ENCODE data around the gene SNRPA. TPM values are rescaled to one million over a fixed set of nuclear protein-coding genes. Genes with fewer than 3 reads are reported as not detected.

SNRPA gene
- total RNA-seq, 1 experiment from 2014 or later = 160 TPM

GRCh38 chr19:40733149-40733548 is 17.9 kb upstream of the SNRPA start:
- no peaks in the 10 kb centered on the region for H3K27me3 Mint-ChIP-seq (ENCODE audit: insufficient read depth, unreplicated experiment)
- no peak for DNase-seq (ENCODE audit: unreplicated experiment)
- H3K27ac Mint-ChIP-seq (ENCODE audit: low read depth, unreplicated experiment) = no peak overlapping the region
- CTCF ChIA-PET = interaction anchor here (0.6 to 1.3 kb wide), 5 partner anchors 11 to 240 kb away, joined by 3 to 7 read pairs (median 3); no protein-coding TSS in a partner anchor
- intact Hi-C loops (cut with micrococcal nuclease) = no loop called here
- H3K9me3 Mint-ChIP-seq (ENCODE audit: unreplicated experiment) = no peaks in the 10 kb centered on the region
- peaks cover 7% of the 10 kb centered on the region for H3K4me1 Mint-ChIP-seq (ENCODE audit: insufficient read depth, unreplicated experiment)
- TF ChIP-seq, protein P1, sequence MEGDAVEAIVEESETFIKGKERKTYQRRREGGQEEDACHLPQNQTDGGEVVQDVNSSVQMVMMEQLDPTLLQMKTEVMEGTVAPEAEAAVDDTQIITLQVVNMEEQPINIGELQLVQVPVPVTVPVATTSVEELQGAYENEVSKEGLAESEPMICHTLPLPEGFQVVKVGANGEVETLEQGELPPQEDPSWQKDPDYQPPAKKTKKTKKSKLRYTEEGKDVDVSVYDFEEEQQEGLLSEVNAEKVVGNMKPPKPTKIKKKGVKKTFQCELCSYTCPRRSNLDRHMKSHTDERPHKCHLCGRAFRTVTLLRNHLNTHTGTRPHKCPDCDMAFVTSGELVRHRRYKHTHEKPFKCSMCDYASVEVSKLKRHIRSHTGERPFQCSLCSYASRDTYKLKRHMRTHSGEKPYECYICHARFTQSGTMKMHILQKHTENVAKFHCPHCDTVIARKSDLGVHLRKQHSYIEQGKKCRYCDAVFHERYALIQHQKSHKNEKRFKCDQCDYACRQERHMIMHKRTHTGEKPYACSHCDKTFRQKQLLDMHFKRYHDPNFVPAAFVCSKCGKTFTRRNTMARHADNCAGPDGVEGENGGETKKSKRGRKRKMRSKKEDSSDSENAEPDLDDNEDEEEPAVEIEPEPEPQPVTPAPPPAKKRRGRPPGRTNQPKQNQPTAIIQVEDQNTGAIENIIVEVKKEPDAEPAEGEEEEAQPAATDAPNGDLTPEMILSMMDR (IDR thresholded peaks at IDR 0.05; ENCODE audit: unreplicated experiment) = no peak
- peaks cover 99% of the 10 kb centered on the region for H3K36me3 Mint-ChIP-seq (ENCODE audit: insufficient read depth, unreplicated experiment)
- POLR2A ChIA-PET = interaction anchor here (0.9 to 4.2 kb wide), 6 partner anchors 9 to 17 kb away, joined by 3 to 23 read pairs (median 4); partner anchors contain the start of genes ACTMAP and SNRPA
- no TSS peak for BruUV-seq (replicated peaks)
- no peak overlapping the region for H3K4me3 Mint-ChIP-seq (ENCODE audit: unreplicated experiment)

- ChIA-PET POLR2A (interaction anchor here (1.2 to 4.2 kb wide), 4 partner anchors 11 to 19 kb away, joined by 5 to 23 read pairs (median 8); partner anchors contain the start of genes ACTMAP, COQ8B, ITPKC and SNRPA), CTCF (interaction anchor here (1.1 kb wide), 1 partner anchor 15 kb away, joined by 3 read pairs; no protein-coding TSS in a partner anchor)
- H3K27me3 Mint-ChIP-seq (ENCODE audit: insufficient read depth, unreplicated experiment) = no peaks in the 10 kb centered on the region
- peaks cover 7% of the 10 kb centered on the region for H3K4me1 Mint-ChIP-seq (ENCODE audit: insufficient read depth, unreplicated experiment)
- DNase-seq (ENCODE audit: unreplicated experiment) = no peak
- no peaks in the 10 kb centered on the region for H3K9me3 Mint-ChIP-seq (ENCODE audit: unreplicated experiment)
- BruUV-seq (replicated peaks) = no TSS peak
- peaks cover 99% of the 10 kb centered on the region for H3K36me3 Mint-ChIP-seq (ENCODE audit: insufficient read depth, unreplicated experiment)
- peak overlapping the region; percentile 82 for H3K27ac Mint-ChIP-seq (ENCODE audit: low read depth, unreplicated experiment)
- TF ChIP-seq, protein P1 (IDR thresholded peaks at IDR 0.05; ENCODE audit: unreplicated experiment) = no peak
- intact Hi-C loops (cut with micrococcal nuclease) = no loop called here
- H3K4me3 Mint-ChIP-seq (ENCODE audit: unreplicated experiment) = peak overlapping the region; percentile 10
Measured at GRCh38 chr19:40735013-40735771, 15.8 kb upstream of the SNRPA start.

DNA sequence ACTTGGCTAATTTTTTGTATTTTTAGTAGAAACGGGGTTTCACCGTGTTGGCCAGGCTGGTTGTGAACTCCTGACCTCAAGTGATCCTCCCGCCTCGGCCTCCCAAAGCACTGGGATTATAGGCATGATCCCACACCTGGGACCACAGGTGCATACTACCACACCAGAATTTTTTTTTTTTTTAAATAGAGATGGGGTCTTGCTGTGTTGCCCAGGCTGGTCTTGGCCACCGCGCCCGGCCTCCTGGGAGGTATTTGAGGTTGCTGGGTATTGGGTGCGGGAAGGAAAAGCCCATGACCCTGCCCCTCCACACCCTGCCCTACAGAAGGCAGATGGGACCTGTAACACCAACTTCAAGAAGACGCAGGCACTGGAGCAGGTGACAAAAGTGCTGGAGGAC is 14.3 kb upstream of the SNRPA start:
- Mint-ChIP-seq H3K27ac (ENCODE audit: low read depth, unreplicated experiment) (no peak overlapping the region), H3K27me3 (ENCODE audit: insufficient read depth, unreplicated experiment) (no peaks in the 10 kb centered on the region), H3K4me1 (ENCODE audit: insufficient read depth, unreplicated experiment) (peaks cover 7% of the 10 kb centered on the region), H3K36me3 (ENCODE audit: insufficient read depth, unreplicated experiment) (peaks cover 99% of the 10 kb centered on the region), H3K4me3 (ENCODE audit: unreplicated experiment) (no peak overlapping the region), H3K9me3 (ENCODE audit: unreplicated experiment) (no peaks in the 10 kb centered on the region)
- DNase-seq (ENCODE audit: unreplicated experiment) = no peak
- ChIA-PET POLR2A (interaction anchor here (0.7 to 4.2 kb wide), 4 partner anchors 12 to 15 kb away, joined by 3 to 23 read pairs (median 4); partner anchors contain the start of genes ACTMAP and SNRPA), CTCF (interaction anchor here (0.6 kb wide), 1 partner anchor 8 kb away, joined by 4 read pairs; no protein-coding TSS in a partner anchor)
- intact Hi-C loops (cut with micrococcal nuclease) = no loop called here
- TF ChIP-seq, protein P1 (IDR thresholded peaks at IDR 0.05; ENCODE audit: unreplicated experiment) = no peak
- no TSS peak for BruUV-seq (replicated peaks)

GRCh38 chr19:40737102-40737644 is 13.8 kb upstream of the SNRPA start:
- Mint-ChIP-seq H3K27me3 (ENCODE audit: insufficient read depth, unreplicated experiment) (no peaks in the 10 kb centered on the region), H3K4me1 (ENCODE audit: insufficient read depth, unreplicated experiment) (peaks cover 7% of the 10 kb centered on the region), H3K27ac (ENCODE audit: low read depth, unreplicated experiment) (no peak overlapping the region), H3K36me3 (ENCODE audit: insufficient read depth, unreplicated experiment) (peaks cover 99% of the 10 kb centered on the region), H3K9me3 (ENCODE audit: unreplicated experiment) (no peaks in the 10 kb centered on the region), H3K4me3 (ENCODE audit: unreplicated experiment) (no peak overlapping the region)
- ChIA-PET CTCF (interaction anchor here (0.6 kb wide), 1 partner anchor 9 kb away, joined by 4 read pairs; no protein-coding TSS in a partner anchor), POLR2A (interaction anchor here (0.8 to 4.2 kb wide), 3 partner anchors 13 to 15 kb away, joined by 3 to 23 read pairs (median 6); partner anchors contain the start of genes ACTMAP and SNRPA)
- BruUV-seq (replicated peaks) = no TSS peak
- TF ChIP-seq, protein P1 (IDR thresholded peaks at IDR 0.05; ENCODE audit: unreplicated experiment) = no peak
- DNase-seq (ENCODE audit: unreplicated experiment) = no peak
- intact Hi-C loops (cut with micrococcal nuclease) = no loop called here

Data from MCF 10A (cell line).